GM23338 (cell line): ENCODE measurements around the gene HIVEP1. TPM values are rescaled to one million over a fixed set of nuclear protein-coding genes. Genes with fewer than 3 reads are reported as not detected.

Source experiments
- ATAC-seq: fragments of 200-7000 bp; cut with Tn5 transposase; 3 replicates; pipeline ENCODE4 v1.9.1; 2020
- DNase-seq: peaks from one replicate; pipeline ENCODE4 v3.0.0-alpha.2; 2015; ENCODE audit warnings: low spot score
- H2AFZ ChIP-seq: fragments of 200-600 bp; sonication (generic); 2 replicates; pipeline ENCODE4 v1.8.0; 2016; ENCODE audit warnings: antibody characterized with exemption, mild to moderate bottlenecking, moderate library complexity
- H3F3A ChIP-seq: fragments of 200-600 bp; sonication (generic); replicated peaks from 2 replicates; pipeline ENCODE4 v1.8.0; 2017; ENCODE audit warnings: antibody characterized with exemption, mixed run types, low read depth
- H3K27ac ChIP-seq: fragments of 200-600 bp; sonication (generic); 2 replicates; pipeline ENCODE4 v1.6.1; 2016; ENCODE audit warnings: low read depth
- H3K27me3 ChIP-seq: fragments of 200-600 bp; sonication (generic); 2 replicates; pipeline ENCODE4 v1.8.0; 2016; ENCODE audit warnings: mild to moderate bottlenecking, mixed run types, moderate library complexity; ENCODE audit not compliant: insufficient read depth
- H3K36me3 ChIP-seq: fragments of 200-600 bp; sonication (generic); 2 replicates; pipeline ENCODE4 v1.8.0; 2016; ENCODE audit warnings: mild to moderate bottlenecking; ENCODE audit not compliant: insufficient read depth
- H3K4me1 ChIP-seq: fragments of 200-600 bp; sonication (generic); 2 replicates; pipeline ENCODE4 v1.8.0; 2016; ENCODE audit warnings: mild to moderate bottlenecking, moderate library complexity; ENCODE audit not compliant: insufficient read depth
- H3K4me2 ChIP-seq: fragments of 200-600 bp; sonication (generic); 2 replicates; pipeline ENCODE4 v1.7.1; 2017; ENCODE audit warnings: mixed run types
- H3K4me3 ChIP-seq: fragments of 200-600 bp; sonication (generic); 2 replicates; pipeline ENCODE4 v1.6.1; 2016; ENCODE audit warnings: mixed run types
- H3K79me2 ChIP-seq: fragments of 200-600 bp; sonication (generic); replicated peaks from 2 replicates; pipeline ENCODE4 v1.8.0; 2017; ENCODE audit warnings: mild to moderate bottlenecking; ENCODE audit not compliant: insufficient read depth
- H3K9me2 ChIP-seq: fragments of 200-600 bp; sonication (generic); 2 replicates; pipeline ENCODE4 v1.8.0; 2017; ENCODE audit not compliant: insufficient read depth
- H4K20me1 ChIP-seq: fragments of 200-600 bp; sonication (generic); replicated peaks from 2 replicates; pipeline ENCODE4 v1.8.0; 2017; ENCODE audit warnings: mild to moderate bottlenecking; ENCODE audit not compliant: insufficient read depth
- H3K27ac Mint-ChIP-seq: 2 replicates; pipeline ENCODE4 v1.8.0; 2020; ENCODE audit warnings: inconsistent platforms, mild to moderate bottlenecking, moderate library complexity, mixed read lengths
- H3K27me3 Mint-ChIP-seq: 3 replicates; pipeline ENCODE4 v1.8.0; 2022; ENCODE audit warnings: low read depth, mild to moderate bottlenecking, moderate library complexity, mixed read lengths, inconsistent platforms; ENCODE audit not compliant: insufficient read depth, poor library complexity
- H3K36me3 Mint-ChIP-seq: 3 replicates; pipeline ENCODE4 v1.8.0; 2021; ENCODE audit warnings: low read depth, mild to moderate bottlenecking, inconsistent platforms, moderate library complexity, mixed read lengths
- H3K4me1 Mint-ChIP-seq: 3 replicates; pipeline ENCODE4 v1.8.0; 2020; ENCODE audit warnings: mild to moderate bottlenecking, inconsistent platforms, mixed read lengths
- H3K4me3 Mint-ChIP-seq: 3 replicates; pipeline ENCODE4 v1.8.0; 2021; ENCODE audit warnings: moderate library complexity, mild to moderate bottlenecking, inconsistent platforms, mixed read lengths
- H3K9me3 Mint-ChIP-seq: 3 replicates; pipeline ENCODE4 v1.8.0; 2020; ENCODE audit warnings: moderate library complexity, mild to moderate bottlenecking, inconsistent platforms, mixed read lengths
- EZH2 ChIP-seq: fragments of 200-600 bp; sonication (generic); IDR thresholded peaks from one replicate; pipeline ENCODE4 v1.8.0; 2017; ENCODE audit warnings: antibody characterized with exemption, mild to moderate bottlenecking, low read depth; ENCODE audit not compliant: unreplicated experiment
- JUNB ChIP-seq: IDR thresholded peaks from one replicate; pipeline ENCODE4 v1.6.1; 2016; ENCODE audit warnings: antibody characterized with exemption; ENCODE audit not compliant: unreplicated experiment
- NANOG ChIP-seq: IDR thresholded peaks from 2 replicates; pipeline ENCODE4 v1.6.1; 2016; ENCODE audit warnings: antibody characterized with exemption, borderline replicate concordance
- POLR2AphosphoS5 ChIP-seq: IDR thresholded peaks from 2 replicates; pipeline ENCODE4 v1.6.1; 2016; ENCODE audit warnings: antibody characterized with exemption, low read depth
- REST ChIP-seq: IDR thresholded peaks from one replicate; pipeline ENCODE4 v1.6.1; 2018; ENCODE audit warnings: antibody characterized with exemption; ENCODE audit not compliant: unreplicated experiment
- ZNF462 ChIP-seq: fragments of 250-450 bp; sonication (Bioruptor Pico); IDR thresholded peaks from 2 replicates; pipeline ENCODE4 v1.5.0; 2020; ENCODE audit warnings: mild to moderate bottlenecking, moderate library complexity
- polyA plus RNA-seq: library from polyadenylated mRNA; unstranded; fragments of >200 nt; fragmentation: Nextera tagmentation; extraction: Ambion mirVana; gene quantifications from 2 replicates; pipeline ENCODE4 v1.2.1, GENCODE V29; 2016
- total RNA-seq: library from RNA; depleted of rRNA; stranded (reverse); fragments of >200 nt; shearing (Covaris generic); gene quantifications from 2 replicates; pipeline ENCODE4 v1.2.3, GENCODE V29; 2014

HIVEP1 gene
- total and polyA plus RNA-seq, 2 experiments from 2014 or later: 10.1 to 21.7 TPM

- TF ChIP-seq ZNF462 (no peak), JUNB (no peak), NANOG (no peak)
Measured at GRCh38 chr6:12173661-12174060, 161.5 kb downstream of the HIVEP1 start (continued).

GRCh38 chr6:12174878-12175277 lies 162.8 kb downstream of the HIVEP1 start:
- Histone ChIP-seq H2AFZ (no peak overlapping the region), H3K79me2 (no peaks in the 10 kb centered on the region), H3K27me3 (no peaks in the 10 kb centered on the region), H3K9me2 (no peaks in the 10 kb centered on the region), H3K4me2 (peak overlapping the region; percentile 6; the same call in 1 of the 2 replicates), H3K27ac (no peak overlapping the region), H3F3A (0 out of 2 replicates have a peak, but pooled peaks cover 3% of the 10 kb centered on the region), H3K4me3 (no peak overlapping the region), H3K36me3 (no peaks in the 10 kb centered on the region), H4K20me1 (no peaks in the 10 kb centered on the region), H3K4me1 (peaks cover 47% of the 10 kb centered on the region)
- H3K4me3 Mint-ChIP-seq: no peak overlapping the region
- peaks cover 3% of the 10 kb centered on the region; the same call in 1 of the 3 replicates for H3K36me3 Mint-ChIP-seq
- ATAC-seq: no peak
- H3K4me1 Mint-ChIP-seq: peaks cover 33% of the 10 kb centered on the region
- no peaks in the 10 kb centered on the region; the same call in 2 of the 3 replicates for H3K9me3 Mint-ChIP-seq
- H3K27ac Mint-ChIP-seq: no peak overlapping the region
- DNase-seq: no peak
- peaks cover 3% of the 10 kb centered on the region for H3K27me3 Mint-ChIP-seq
- TF ChIP-seq NANOG: no peak
- TF ChIP-seq EZH2: no peak
- no peak for TF ChIP-seq POLR2AphosphoS5
- no peak for TF ChIP-seq ZNF462
- TF ChIP-seq REST: no peak
